Panc1 (cell line): ENCODE results near the gene PDE4B. TPM values are rescaled to one million over a fixed set of nuclear protein-coding genes. Genes with fewer than 3 reads are reported as not detected.

ENCODE experiments used
- ATAC-seq: fragments of 200-7000 bp; cut with Tn5 transposase; 2 replicates; pipeline ENCODE4 v1.9.1; 2020; ENCODE audit warnings: mild to moderate bottlenecking, moderate library complexity
- BruUV-seq: library from RNA; stranded (reverse); fragments of 400-500 nt; replicated peaks from 2 replicates; lab custom pipeline; 2021; lab: Mats Ljungman, UMichigan
- CTCF ChIA-PET: fragments of 300-600 bp; sonication (Branson Sonifier 250); formaldehyde crosslinking; loops from one replicate; lab custom pipeline; 2022; ENCODE audit warnings: antibody characterized with exemption; lab: Charles Lee
- POLR2A ChIA-PET: fragments of 300-600 bp; sonication (Branson Sonifier 250); formaldehyde crosslinking; loops from one replicate; lab custom pipeline; 2022; ENCODE audit warnings: antibody characterized with exemption; lab: Charles Lee
- DNase-seq: peaks from one replicate; pipeline ENCODE4 v3.0.0-alpha.2; 2010; ENCODE audit warnings: low read depth, low spot score
- H3K27ac ChIP-seq: 2 replicates; pipeline ENCODE4 v1.5.1; 2011; ENCODE audit warnings: mild to moderate bottlenecking, low read length, inconsistent platforms
- H3K27me3 ChIP-seq: fragments of 200-500 bp; sonication (Bioruptor generic); 2 replicates; pipeline ENCODE4 v1.6.0; 2014; ENCODE audit warnings: low read length, inconsistent platforms; ENCODE audit not compliant: control insufficient read depth, insufficient read depth
- H3K36me3 ChIP-seq: fragments of 200-500 bp; sonication (Bioruptor generic); 2 replicates; pipeline ENCODE4 v1.5.1; 2014; ENCODE audit warnings: inconsistent platforms, mild to moderate bottlenecking, low read length, moderate library complexity; ENCODE audit not compliant: control insufficient read depth, insufficient read depth
- H3K4me1 ChIP-seq: 2 replicates; pipeline ENCODE4 v1.5.1; 2011; ENCODE audit warnings: inconsistent platforms, mild to moderate bottlenecking, low read length, moderate library complexity; ENCODE audit not compliant: control insufficient read depth, insufficient read depth
- H3K4me3 ChIP-seq, 2 experiments: 2 replicates each; pipeline ENCODE4 v1.5.1; 2011 to 2012; ENCODE audit warnings: low read depth in 2 of 2, low read length in 2 of 2, mild to moderate bottlenecking in 2 of 2, inconsistent platforms in 1 of 2, moderate library complexity in 1 of 2
- H3K9me3 ChIP-seq: fragments of 200-500 bp; sonication (Bioruptor generic); 2 replicates; pipeline ENCODE4 v1.5.1; 2014; ENCODE audit warnings: low read depth, mild to moderate bottlenecking, inconsistent platforms, low read length, moderate library complexity; ENCODE audit not compliant: control insufficient read depth, insufficient read depth
- CTCF ChIP-seq: fragments of 450-650 bp; IDR thresholded peaks from 2 replicates; pipeline ENCODE4 v1.5.1; 2017; ENCODE audit warnings: mild to moderate bottlenecking
- POLR2AphosphoS5 ChIP-seq: IDR thresholded peaks from 2 replicates; pipeline ENCODE4 v1.6.1; 2012; ENCODE audit warnings: mild to moderate bottlenecking, low read depth, low read length, moderate library complexity
- REST ChIP-seq, 2 experiments: IDR thresholded peaks; 2 replicates each; pipeline ENCODE4 v1.6.1; 2011 to 2012; ENCODE audit warnings: low read depth in 2 of 2, control low read depth in 1 of 2, low read length in 1 of 2, mild to moderate bottlenecking in 1 of 2, moderate library complexity in 1 of 2; ENCODE audit not compliant: insufficient read depth in 1 of 2
- SIN3A ChIP-seq: IDR thresholded peaks from 2 replicates; pipeline ENCODE4 v1.6.1; 2012; ENCODE audit warnings: low read depth, mild to moderate bottlenecking, low read length, moderate library complexity, borderline replicate concordance; ENCODE audit not compliant: insufficient read depth
- TCF7L2 ChIP-seq: IDR thresholded peaks from 2 replicates; pipeline ENCODE4 v1.6.1; 2011; ENCODE audit warnings: mild to moderate bottlenecking, low read depth, low read length, inconsistent platforms
- in situ Hi-C: cut with HindIII; loops from 2 replicates; pipeline ENCODE4 v1.10.0; 2016; ENCODE audit warnings: low sequenced_read_pairs, low pct_unique_long_range_greater_than_20kb
- intact Hi-C: fragments of 100-400 bp; cut with micrococcal nuclease; formaldehyde crosslinking; loops from one replicate; pipeline ENCODE4 v1.10.0; 2022; ENCODE audit not compliant: unreplicated experiment
- total RNA-seq: library from RNA; stranded (reverse); gene quantifications from one replicate; pipeline ENCODE4 v1.2.1, GENCODE V29; 2021; ENCODE audit not compliant: unreplicated experiment

The PDE4B gene
- total RNA-seq, 1 experiment from 2014 or later = 0.26 TPM

GRCh38 chr1:65992165-65992821, 199.6 kb downstream of the PDE4B start:
- intact Hi-C loops = no loop called here
- H3K9me3 ChIP-seq = no peaks in the 10 kb centered on the region
- peak overlapping the region in 1 of 2 experiments; percentile 15; a peak in 1 of 4 replicates for H3K4me3 ChIP-seq
- in situ Hi-C loops = no loop called here
- H3K36me3 ChIP-seq = no peaks in the 10 kb centered on the region
- H3K4me1 ChIP-seq = no peaks in the 10 kb centered on the region
- ChIA-PET POLR2A (no interaction called here), CTCF (no interaction called here)
- H3K27ac ChIP-seq = no peak overlapping the region
- no peak for ATAC-seq
- no peaks in the 10 kb centered on the region for H3K27me3 ChIP-seq
- no peak for TF ChIP-seq CTCF
- TF ChIP-seq SIN3A = no peak
- TF ChIP-seq REST (IDR thresholded peaks at IDR 0.05; ENCODE audit: insufficient read depth in 1 of 2, low read depth in 2 of 2, low read length in 1 of 2) = no peak
- BruUV-seq = no TSS peak
- DNase-seq = no peak

DNA sequence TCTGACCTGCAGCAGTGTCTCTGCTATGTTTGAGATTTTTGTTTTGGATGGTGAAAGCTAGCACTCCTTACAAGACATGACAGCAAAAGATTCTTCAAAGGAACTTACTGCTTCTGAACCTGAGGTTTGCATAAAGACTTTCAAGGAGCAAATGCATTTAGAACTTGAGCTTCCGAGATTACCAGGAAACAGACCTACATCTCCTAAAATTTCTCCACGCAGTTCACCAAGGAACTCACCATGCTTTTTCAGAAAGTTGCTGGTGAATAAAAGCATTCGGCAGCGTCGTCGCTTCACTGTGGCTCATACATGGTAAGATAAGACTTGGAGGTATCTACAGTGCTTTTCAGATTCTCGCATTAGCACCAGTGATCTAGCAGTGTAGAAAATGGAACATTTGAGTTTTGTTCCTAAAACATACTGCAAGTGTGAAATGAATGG, 200.2 kb downstream of the PDE4B start:
- ChIA-PET CTCF (no interaction called here), POLR2A (no interaction called here)
- no peak for TF ChIP-seq POLR2AphosphoS5
- no peak for TF ChIP-seq REST (IDR thresholded peaks at IDR 0.05; ENCODE audit: insufficient read depth in 1 of 2, low read depth in 2 of 2, low read length in 1 of 2)
- no peak for TF ChIP-seq CTCF
- no peak for TF ChIP-seq SIN3A
- no peak for TF ChIP-seq TCF7L2
- in situ Hi-C loops (no loop called here), intact Hi-C loops (no loop called here)
- no peaks in the 10 kb centered on the region for H3K9me3 ChIP-seq
- H3K36me3 ChIP-seq = no peaks in the 10 kb centered on the region
- H3K27me3 ChIP-seq = no peaks in the 10 kb centered on the region
- no peaks in the 10 kb centered on the region for H3K4me1 ChIP-seq
- ATAC-seq (no peak), DNase-seq (no peak)
- BruUV-seq = no TSS peak
- H3K4me3 ChIP-seq = peak overlapping the region in 1 of 2 experiments; percentile 15; a peak in 1 of 4 replicates
- no peak overlapping the region for H3K27ac ChIP-seq
